ENCODE measurements around the gene MGP. TPM values are rescaled to one million over a fixed set of nuclear protein-coding genes. Genes with fewer than 3 reads are reported as not detected.
A peak's percentile ranks its signal among the peaks of the same experiment; 100 is the strongest.

MGP gene
- total and polyA plus RNA-seq, 2 of the 13 experiments (the other 11 are each of a cell fraction or from before 2014, with no cell fraction given): not detected

DNA sequence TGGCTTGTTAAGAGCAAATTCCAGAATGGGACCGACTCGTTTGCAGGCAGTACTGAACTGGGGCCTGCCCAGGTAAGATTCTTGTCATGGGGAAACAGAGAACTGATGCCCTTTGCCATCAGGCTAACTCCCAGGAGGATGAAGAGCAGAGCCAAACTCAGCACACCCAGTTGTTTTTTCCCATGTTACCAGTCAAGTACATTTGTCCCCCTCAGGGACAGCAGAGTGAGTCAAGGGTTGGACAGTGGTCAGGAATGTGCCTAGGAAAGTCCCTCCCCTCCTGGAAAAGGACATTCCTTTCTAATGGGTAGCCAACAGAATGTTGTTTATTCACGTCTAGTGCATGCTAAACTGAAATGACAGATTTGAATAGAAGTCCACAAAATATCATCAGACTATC is 43.9 kb downstream of the MGP start (continued):
- TF ChIP-seq ZNF253 (CRISPR knock-in tag; IDR thresholded peaks at IDR 0.05; ENCODE audit: borderline replicate concordance) (no peak), ZFAT (CRISPR knock-in tag; conservative IDR thresholded peaks at IDR 0.05) (no peak), TARDBP (CRISPR knock-in tag; IDR thresholded peaks at IDR 0.05) (0 out of 2 replicates have a peak, but pooled peaks have one; percentile 39), RAD21 (CRISPR knock-in tag; IDR thresholded peaks at IDR 0.05) (no peak), ZNF235 (CRISPR knock-in tag; IDR thresholded peaks at IDR 0.05; ENCODE audit: borderline replicate concordance) (no peak), KDM5B (CRISPR knock-in tag; IDR thresholded peaks at IDR 0.05; ENCODE audit: borderline replicate concordance) (no peak), SP5 (CRISPR knock-in tag; IDR thresholded peaks at IDR 0.05; ENCODE audit: borderline replicate concordance, low read depth) (peak; percentile 76), ZNF839 (CRISPR knock-in tag; IDR thresholded peaks at IDR 0.05; ENCODE audit: borderline replicate concordance) (no peak), HNRNPH1 (optimal IDR thresholded peaks at IDR 0.05; ENCODE audit: low read depth, low read length) (no peak), XRCC5 (optimal IDR thresholded peaks at IDR 0.05; ENCODE audit: low read length) (peak; percentile 28), ZNF256 (CRISPR knock-in tag; conservative IDR thresholded peaks at IDR 0.05) (no peak), TAF1 (CRISPR knock-in tag; IDR thresholded peaks at IDR 0.05) (peak; percentile 63; the same call in 1 of the 2 replicates), BCL6 (CRISPR knock-in tag; IDR thresholded peaks at IDR 0.05) (0 out of 2 replicates have a peak, but pooled peaks have one; percentile 20), KAT7 (CRISPR knock-in tag; IDR thresholded peaks at IDR 0.05; ENCODE audit: borderline replicate concordance) (0 out of 2 replicates have a peak, but pooled peaks have one; percentile 60), ZBTB7A (CRISPR knock-in tag; IDR thresholded peaks at IDR 0.05) (no peak), ZKSCAN5 (CRISPR knock-in tag; IDR thresholded peaks at IDR 0.05) (no peak), POLR2AphosphoS5 (IDR thresholded peaks at IDR 0.05; ENCODE audit: low read depth, low read length) (peak; percentile 61), ZNF317 (CRISPR knock-in tag; IDR thresholded peaks at IDR 0.05) (peak; percentile 41; the same call in 1 of the 2 replicates)
- TF ChIP-seq, protein P1, sequence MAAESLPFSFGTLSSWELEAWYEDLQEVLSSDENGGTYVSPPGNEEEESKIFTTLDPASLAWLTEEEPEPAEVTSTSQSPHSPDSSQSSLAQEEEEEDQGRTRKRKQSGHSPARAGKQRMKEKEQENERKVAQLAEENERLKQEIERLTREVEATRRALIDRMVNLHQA (CRISPR knock-in tag; IDR thresholded peaks at IDR 0.05): no peak
- TF ChIP-seq, protein P2, sequence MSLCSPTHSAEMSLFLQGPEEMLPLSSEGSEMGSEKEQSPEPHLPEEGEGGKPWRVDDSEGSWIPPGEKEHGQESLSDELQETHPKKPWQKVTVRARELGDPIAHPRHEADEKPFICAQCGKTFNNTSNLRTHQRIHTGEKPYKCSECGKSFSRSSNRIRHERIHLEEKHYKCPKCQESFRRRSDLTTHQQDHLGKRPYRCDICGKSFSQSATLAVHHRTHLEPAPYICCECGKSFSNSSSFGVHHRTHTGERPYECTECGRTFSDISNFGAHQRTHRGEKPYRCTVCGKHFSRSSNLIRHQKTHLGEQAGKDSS (CRISPR knock-in tag; IDR thresholded peaks at IDR 0.05; ENCODE audit: borderline replicate concordance, low read depth): peak; percentile 46; the same call in 1 of the 2 replicates
- TF ChIP-seq, protein P3, sequence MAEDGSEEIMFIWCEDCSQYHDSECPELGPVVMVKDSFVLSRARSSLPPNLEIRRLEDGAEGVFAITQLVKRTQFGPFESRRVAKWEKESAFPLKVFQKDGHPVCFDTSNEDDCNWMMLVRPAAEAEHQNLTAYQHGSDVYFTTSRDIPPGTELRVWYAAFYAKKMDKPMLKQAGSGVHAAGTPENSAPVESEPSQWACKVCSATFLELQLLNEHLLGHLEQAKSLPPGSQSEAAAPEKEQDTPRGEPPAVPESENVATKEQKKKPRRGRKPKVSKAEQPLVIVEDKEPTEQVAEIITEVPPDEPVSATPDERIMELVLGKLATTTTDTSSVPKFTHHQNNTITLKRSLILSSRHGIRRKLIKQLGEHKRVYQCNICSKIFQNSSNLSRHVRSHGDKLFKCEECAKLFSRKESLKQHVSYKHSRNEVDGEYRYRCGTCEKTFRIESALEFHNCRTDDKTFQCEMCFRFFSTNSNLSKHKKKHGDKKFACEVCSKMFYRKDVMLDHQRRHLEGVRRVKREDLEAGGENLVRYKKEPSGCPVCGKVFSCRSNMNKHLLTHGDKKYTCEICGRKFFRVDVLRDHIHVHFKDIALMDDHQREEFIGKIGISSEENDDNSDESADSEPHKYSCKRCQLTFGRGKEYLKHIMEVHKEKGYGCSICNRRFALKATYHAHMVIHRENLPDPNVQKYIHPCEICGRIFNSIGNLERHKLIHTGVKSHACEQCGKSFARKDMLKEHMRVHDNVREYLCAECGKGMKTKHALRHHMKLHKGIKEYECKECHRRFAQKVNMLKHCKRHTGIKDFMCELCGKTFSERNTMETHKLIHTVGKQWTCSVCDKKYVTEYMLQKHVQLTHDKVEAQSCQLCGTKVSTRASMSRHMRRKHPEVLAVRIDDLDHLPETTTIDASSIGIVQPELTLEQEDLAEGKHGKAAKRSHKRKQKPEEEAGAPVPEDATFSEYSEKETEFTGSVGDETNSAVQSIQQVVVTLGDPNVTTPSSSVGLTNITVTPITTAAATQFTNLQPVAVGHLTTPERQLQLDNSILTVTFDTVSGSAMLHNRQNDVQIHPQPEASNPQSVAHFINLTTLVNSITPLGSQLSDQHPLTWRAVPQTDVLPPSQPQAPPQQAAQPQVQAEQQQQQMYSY (CRISPR knock-in tag; IDR thresholded peaks at IDR 0.05): no peak
- TF ChIP-seq, protein P4, sequence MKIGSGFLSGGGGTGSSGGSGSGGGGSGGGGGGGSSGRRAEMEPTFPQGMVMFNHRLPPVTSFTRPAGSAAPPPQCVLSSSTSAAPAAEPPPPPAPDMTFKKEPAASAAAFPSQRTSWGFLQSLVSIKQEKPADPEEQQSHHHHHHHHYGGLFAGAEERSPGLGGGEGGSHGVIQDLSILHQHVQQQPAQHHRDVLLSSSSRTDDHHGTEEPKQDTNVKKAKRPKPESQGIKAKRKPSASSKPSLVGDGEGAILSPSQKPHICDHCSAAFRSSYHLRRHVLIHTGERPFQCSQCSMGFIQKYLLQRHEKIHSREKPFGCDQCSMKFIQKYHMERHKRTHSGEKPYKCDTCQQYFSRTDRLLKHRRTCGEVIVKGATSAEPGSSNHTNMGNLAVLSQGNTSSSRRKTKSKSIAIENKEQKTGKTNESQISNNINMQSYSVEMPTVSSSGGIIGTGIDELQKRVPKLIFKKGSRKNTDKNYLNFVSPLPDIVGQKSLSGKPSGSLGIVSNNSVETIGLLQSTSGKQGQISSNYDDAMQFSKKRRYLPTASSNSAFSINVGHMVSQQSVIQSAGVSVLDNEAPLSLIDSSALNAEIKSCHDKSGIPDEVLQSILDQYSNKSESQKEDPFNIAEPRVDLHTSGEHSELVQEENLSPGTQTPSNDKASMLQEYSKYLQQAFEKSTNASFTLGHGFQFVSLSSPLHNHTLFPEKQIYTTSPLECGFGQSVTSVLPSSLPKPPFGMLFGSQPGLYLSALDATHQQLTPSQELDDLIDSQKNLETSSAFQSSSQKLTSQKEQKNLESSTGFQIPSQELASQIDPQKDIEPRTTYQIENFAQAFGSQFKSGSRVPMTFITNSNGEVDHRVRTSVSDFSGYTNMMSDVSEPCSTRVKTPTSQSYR (CRISPR knock-in tag; IDR thresholded peaks at IDR 0.05; ENCODE audit: borderline replicate concordance): no peak; the same call in 1 of the 2 replicates
